Measurements from ENCODE around the gene KRT73.

Gene KRT73

DNA sequence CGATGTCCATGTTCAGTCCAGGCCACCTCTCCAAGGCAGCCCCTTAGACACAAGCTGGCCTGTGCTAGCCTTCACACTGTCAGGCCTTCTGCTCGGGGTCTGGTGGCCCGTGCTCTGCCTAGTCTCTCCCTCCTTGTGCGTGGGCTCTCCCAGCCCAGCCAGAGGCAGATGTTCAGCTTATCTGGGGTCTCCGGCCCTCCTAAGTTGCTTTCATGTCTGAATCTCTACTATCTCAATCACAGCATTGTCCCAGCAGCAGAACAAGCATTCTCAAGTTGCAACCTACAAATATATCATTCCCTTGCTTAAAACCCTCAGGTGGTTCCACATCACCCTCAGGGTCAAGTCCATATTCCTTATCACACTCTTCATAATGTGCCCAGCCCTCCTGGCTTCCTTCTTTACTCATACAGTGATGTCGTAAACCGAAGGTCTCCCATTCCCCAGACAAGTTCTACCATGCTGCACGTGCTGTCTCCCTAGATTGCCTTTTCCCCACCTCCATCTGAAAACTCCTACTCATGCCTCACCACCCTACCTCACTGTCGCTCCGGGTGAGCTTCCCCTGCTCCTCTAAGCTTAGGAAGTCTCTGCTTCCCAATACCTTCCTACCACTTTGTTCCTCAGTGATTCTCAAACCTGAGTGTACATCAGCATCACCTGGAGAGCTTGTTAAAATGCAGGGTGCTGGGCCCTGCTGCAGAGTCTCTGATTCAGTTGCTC lies 1.5 kb downstream of the KRT73 start:
- DNase-seq: no peak

DNA sequence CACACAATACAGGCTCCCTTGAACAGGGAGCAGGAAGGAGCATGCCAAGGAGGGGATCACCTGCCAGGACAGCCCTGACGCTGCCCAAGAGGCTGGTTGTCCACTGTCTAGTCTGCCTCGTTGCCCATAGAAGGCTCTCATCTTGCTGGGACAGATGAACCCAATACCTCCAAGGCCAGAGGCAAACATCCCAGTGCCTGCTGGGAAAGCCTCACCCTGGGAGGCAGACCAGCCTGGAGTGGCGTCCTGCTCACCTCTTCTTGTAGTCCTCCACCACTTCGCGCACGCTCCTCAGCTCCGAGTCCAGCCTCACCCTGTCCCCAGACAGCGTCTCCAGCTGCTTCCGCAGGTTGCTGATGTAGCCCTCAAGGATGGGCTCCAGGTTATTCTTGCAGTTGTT lies 2.4 kb downstream of the KRT73 start:
- no peak for DNase-seq

DNA sequence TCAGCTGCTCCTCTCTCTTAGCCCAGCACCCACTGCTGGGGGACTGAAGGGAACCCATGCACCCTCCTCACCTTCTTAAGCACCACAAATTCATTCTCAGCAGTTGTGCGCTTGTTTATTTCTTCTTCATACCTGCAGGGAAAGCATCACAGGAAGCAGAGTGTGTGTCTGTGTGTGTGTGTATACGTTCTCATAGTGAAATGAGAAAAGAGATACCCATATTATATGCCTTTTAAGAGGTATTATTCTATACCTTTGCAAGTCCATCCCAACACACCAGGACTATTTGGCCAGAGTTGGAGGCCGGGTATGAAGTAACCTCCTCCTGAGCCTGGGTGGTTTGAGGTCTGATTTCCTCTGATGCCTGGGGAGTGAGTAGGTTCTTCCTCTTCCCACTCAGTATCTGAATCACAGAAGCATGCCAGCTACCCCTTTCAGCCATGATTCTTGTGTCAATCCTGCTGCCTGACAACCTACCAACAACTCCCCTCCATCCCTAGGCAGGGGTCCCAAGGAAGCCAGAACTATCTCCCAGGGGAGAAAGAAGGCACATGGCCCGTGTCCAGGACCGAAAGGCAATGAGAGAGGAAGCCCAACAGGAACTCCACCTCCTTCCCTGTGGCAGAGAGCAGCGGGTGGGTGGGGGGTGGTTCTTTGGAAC lies 3.0 kb downstream of the KRT73 start:
- DNase-seq: no peak

DNA sequence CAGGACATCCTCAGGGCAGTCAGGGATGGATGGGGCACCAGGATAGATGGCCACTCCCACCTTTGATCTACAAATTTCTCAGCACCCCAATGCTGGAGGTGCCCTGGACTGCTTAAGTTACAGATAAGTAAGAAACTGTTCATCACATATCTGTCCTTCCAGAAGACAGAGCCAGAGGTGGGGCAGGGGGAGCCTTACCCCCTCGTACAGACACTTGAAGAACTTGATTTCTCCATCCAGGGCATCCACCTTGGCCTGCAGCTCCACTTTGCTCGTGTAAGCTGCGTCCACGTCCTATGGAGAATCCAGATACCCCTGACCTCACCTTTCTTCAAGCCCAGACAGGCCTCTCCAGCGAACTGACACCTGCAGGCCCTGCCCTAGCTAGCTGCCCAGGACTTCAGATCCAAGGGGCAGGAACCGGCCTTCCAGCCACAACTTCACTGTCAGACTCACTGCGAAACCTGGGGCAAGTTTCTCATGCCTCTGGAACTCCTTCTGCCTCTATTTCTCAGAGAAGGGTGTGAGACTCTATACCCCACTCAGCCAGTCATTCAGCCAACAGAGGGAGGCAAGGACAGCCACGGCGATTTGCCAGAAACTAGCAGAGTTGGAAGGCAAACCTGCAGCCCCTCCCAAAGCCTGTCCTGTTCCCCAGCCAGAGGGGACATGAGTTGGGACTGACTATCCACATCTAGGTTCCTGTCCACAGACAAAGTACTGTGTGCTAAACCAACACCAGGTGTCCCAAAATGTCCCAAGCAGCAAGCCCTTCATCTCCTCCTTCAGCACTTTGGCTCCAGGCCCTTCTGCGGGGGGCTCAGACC lies 3.8 kb downstream of the KRT73 start:
- no peak for DNase-seq

DNA sequence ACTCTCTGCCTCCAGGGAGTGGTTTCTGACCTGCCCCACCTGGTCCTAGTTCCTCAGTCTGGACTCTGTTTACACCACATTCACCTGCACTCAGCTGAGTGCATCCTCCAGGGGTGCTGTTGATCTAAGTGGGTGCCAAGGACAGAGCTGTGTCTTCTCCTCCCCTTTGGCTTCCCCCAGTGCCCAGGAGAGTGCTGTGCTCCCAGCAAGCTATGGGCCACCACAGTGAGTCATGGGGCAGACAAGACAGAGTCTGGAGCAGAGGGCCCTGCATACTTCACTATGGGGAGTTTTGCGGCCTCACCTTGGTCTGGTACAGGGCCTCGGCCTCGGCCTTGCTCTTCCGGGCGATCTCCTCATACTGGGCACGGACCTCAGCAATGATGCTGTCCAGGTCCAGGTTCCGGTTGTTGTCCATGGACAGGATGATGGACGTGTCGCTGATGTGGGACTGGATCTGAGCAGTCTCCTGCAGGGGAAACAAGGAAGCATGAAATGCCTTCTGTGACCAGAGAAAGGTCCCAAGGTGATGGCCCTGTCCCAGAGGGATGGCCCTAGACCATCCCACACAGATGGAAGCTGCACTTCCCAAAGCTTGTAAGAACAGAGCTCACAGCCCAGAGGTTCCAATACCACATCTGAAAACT lies 4.9 kb downstream of the KRT73 start:
- DNase-seq: no peak

DNA sequence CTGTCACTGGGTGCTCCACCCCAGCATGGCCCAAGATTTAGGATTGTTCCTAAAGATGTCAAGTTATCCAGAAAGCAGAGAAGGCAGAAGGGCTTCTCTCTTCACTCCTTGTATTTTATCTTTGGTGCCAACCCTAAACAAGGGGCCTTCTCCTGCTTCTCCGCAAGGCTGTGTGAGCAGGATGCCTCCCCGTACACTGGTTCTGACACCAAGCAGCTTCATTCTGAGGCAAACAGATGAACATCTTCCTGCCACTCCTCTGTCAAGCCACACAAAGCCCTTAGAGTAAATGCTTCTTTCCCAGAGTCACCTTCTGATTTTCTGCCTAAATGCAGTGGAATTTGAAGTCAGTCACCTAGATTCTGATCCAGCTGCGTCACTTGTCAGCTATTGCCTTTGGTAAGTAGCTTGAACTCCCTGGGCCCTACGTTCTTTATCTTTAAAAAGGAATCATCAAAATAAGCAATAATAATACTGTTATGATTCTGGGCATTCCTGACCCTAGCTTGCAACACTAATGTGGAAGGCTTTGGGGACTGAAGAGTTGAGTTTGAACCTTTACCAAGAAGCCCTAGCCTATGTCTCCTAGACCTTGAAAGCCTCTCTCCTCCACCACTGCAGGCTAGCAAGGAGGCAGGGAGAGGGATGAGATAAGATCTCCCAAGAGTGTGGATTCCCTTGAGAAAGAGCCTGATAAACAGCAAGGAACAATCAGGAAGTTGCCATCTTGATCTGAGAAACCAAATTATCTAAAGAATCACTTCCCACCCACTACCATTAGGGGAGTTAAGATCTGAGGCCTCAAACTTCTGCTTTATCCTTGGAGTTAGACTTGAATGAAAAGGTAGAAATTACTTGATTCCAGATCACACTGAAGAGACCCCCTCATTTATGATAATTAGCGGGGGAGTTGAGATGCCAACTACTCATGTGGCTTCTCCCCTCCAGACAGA lies 5.7 kb downstream of the KRT73 start:
- DNase-seq: no peak

DNA sequence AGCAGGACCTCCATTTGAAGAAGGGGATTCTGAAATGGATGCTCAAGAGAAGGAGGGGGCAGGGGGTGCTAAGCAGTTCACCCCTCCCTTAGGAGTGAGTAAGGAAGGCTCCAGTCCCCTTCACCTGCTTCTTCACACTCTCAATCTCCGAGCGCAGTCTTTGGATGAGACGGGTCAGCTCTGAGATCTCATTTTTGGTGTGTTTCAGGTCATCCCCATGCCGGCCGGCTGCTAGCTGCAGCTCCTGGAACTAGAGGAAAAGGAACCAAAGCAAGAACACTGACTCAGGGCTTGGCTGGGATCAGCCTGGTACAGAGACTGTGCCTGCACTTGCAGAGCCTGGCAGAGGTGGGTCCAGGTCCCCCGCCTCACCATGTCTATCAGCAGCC lies 7.3 kb downstream of the KRT73 start:
- no peak for DNase-seq

DNA sequence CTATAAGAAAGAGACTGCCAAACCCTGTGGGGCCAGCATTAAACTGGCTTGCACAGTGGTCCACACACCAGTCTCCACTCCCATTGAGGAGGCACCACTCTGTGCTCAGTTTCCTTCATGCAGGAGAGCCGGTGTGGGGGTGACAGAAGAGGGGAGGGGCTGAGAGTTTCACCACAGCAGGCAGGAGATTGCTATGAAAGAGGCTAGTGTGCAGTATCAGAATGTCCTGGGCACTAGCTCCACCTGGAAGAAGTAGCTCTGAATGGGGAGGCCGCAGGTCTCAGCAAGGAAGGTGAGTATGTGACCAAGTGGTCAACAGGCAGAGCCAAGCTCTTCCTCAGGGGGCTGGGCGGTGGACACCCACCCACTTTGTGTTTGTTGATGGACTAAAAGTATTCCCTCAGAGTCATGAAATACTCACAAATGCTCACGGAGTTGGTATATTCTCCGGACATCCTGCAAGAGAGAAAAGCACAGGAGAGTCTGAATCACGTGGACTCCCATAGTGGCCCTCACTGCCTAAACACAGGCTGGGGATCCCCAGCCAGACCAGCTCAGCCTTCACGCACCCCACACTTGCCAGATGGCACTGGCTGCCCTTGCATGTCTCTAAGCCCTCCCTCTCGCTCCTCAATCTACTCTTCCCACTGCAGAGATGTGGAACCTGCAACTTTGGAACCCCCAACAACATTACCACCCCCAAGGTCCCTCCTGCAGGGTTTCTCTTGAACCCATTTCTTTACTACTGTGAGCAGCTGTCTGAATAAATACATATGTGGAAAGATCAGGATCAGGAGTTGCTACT lies 9.3 kb downstream of the KRT73 start:
- no peak for DNase-seq

DNA sequence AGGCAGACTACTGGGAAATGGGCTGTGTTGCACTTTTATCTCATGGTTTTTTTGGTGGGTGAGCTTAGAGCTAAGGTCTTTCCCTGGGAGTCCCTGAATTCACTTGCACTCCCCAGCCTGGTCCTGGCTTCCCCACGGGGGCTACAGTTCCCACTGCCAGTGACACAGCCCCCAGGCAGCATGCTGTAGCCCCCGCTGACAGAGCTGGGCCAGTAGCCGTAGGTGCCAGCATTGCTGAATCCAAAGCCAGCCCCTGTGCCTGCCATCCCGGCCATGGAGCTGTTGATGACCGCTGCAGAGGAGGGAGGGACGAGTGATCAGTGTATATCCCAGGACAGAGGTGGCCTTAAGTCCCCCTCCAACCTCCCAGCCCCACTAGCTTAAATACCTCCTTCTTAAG lies 10.2 kb downstream of the KRT73 start:
- no peak for DNase-seq

DNA sequence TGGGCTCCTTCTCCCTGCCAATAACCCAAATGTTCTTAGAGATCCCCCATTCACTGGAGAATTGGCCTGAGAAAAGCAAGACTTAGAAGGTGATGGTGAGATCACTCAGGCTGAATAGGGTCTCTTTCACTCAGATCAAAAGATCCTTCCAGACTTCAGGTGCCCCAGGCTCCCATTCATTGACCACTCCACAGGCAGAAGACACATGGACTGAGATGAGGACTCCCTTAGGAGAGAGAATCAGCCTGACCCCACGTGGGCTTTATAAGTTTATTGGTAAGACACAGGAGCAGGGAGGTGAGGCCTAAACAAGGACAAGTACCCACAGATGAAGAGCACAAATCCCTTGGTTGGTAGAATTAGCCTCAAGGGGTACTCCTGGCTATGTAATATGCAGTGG lies 11.0 kb downstream of the KRT73 start:
- DNase-seq: no peak

DNA sequence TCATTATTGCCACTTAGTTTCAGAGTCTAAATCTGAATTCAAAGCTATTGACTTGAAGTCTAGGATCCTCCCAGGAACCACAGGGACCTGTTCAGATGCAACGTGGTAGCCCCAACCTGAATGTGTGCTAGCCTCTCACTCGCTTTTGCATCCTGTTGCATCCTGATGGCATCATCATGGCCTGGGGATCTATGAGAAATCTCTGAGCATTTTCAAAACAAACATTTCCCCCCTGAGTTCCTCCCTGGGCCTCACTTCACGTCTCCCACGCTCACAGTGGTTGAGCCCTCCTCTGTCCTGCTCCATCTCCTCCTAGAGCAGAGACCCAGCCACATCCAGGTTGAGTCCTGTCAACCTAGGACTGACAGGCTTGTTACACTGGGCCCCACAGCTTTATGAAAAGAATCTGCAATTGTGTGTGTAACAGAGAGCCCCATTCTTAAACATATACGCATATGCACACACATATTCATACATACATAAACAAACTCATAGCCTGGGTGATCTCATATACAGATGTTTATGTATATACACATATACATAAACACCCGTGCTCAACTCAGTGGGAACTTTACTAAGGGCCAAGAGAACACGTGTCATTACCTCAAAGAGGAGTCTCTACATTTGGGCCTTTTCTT lies 11.7 kb downstream of the KRT73 start:
- no peak for DNase-seq

DNA sequence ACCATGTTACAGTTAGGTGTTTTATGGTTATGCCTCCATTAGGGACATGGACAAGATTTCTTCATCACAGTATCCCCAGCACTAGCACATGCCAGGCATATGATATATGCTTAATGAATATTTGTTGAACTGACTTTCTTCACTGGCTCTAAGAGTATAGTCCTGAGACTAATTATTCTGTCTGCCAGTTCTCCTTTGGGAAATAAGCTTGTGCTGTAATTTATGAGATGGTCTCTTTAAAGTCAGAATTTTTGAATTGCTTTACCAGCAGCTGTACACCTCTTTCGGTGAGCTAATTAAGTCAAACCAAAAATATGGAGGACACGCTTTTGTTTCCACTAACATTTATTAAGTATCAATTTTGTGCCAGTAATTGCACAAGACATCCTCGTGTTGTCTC lies 12.3 kb downstream of the KRT73 start:
- no peak for DNase-seq

DNA sequence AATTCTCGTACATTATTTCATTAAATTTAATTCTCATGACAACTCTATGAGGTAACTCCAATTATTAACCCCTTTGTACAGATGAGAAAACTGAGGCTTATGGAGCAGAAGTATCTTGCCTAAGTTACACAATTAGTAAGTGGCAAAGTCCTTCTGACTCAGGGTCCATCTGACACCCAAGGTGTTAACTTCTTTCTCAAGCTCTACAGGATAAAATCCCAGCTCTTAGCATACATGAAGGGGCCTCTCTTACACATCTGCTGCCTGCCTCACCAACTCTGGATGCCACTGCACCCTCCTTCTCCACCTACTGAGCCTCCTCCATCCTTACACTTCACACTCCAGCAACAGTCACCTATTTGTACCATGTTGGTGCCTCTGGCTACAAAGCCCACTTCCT lies 12.8 kb downstream of the KRT73 start:
- no peak for DNase-seq

DNA sequence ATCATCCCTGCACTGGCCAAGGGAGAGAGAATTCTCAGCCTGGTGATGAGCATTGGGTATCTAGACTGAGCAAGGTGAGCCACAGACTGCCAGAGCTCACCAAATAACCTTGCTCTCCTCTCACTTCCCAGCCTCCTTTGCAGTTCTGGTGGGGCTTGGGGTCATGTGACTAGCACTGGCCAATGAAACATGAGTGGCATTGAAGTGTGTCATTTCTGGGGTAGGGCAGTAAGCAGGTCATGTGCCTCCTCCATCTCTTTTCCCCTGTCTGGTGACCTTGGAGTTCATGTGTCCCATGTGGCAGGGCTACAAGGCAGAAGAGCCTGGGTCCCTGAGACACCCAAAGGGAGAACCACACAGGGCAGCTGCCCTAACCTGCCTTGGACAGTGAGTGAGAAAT lies 13.5 kb downstream of the KRT73 start:
- DNase-seq: no peak

DNA sequence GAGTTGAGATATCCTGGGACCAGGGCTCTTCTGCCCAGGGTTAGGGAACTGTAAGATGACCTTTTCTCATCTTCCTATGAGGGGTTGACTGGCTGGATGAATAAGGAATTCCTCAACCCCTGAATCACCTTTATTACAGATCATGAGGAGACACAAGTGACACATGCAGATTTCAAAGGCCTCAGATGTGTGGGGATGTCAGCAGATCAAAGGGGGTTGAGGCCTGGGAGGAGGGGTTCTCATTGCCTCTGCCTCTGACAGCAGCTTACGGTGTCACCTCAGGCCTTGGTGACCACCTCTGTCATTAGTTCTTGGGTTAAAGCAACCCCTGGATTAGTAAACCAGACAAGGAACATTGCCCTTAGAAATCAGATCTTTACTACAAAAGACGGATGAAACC lies 15.0 kb downstream of the KRT73 start:
- no peak for DNase-seq

DNA sequence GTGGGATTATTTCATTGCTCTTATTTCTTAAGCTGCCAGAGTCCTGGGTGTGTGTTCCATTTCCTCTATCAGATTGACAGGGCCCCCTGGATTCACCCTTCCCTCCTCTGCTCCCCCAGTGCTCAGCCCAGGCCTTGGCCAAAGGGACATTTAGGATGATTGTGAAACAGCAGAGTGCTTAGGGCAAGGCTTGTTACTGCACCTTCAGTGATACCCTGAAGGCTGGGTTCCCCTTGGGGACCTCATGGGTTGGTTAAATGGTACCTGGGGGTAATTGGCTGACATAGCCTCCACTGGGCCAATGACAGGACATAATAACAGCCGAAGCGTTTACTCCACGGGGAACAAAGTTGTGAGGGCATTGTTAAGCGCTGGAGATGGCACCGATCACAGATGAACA lies 15.8 kb downstream of the KRT73 start:
- DNase-seq: no peak

DNA sequence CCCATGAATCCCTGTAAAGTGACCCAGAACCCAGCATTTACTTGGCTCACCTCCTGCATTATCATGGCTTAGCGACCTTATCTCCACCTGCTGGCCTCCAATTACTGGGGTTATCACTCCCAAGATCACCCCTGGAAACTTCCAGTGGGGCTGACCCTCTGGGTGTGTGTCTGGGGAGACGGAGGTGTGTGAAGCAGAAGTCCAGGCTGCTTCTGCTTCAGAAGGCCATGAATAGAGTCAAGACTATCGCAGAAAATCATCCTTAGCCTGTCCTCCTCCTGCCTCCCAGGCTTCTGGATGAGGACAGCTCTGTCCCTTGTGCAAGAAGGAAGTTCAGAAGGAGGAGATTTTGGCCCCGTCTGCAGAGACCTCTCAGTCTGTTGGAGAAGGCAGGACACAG lies 16.7 kb downstream of the KRT73 start:
- no peak for DNase-seq

DNA sequence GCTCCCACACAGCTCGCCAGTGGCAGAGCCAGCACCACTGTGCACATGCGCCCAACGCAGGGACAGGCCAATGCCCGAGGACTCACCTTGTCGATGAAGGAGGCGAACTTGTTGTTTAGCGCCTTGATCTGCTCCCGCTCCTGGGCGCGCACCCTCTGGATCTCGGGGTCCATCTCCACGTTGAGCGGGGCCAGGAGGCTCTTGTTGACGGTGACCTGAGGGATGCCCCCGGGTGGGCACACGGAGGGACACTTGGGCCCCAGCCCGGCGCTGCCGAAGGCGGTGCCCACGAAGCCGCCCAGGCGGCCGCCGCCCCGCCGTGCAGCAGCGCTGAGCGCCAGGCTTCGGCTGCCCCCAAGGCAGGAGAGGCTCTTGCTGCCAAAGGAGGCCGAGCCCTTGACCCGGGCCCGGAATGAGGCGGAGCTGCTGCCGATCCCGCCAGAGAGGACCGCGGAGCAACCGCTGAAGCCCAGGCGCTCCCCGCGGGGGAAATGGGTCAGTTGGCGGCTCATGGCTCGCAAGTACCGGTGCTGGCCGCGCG lies 17.3 kb downstream of the KRT73 start, which contains the start of gene KRT72:
Gene KRT72 (minus strand): TSS at position 523 of the 541 bp plus-strand sequence. CDS start 11 bp downstream, at position 512.
- no peak for DNase-seq

DNA sequence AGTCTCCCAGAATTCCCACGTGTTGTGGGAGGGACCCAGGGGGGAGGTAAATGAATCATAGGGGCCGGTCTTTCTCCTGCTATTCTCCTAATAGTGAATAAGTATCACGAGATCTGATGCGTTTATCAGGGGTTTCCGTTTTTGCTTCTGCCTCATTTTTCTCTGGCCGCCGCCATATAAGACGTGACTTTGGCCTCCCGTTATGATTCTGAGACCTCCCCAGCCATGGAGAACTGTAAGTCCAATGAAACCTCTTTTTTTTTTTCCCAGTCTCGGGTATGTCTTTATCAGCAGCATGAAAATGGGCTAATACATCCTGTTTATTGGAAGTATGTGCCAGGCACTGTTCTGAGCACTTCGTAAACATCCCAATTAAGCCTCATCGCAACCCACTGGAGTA lies 17.9 kb downstream of the KRT73 start:
- no peak for DNase-seq

DNA sequence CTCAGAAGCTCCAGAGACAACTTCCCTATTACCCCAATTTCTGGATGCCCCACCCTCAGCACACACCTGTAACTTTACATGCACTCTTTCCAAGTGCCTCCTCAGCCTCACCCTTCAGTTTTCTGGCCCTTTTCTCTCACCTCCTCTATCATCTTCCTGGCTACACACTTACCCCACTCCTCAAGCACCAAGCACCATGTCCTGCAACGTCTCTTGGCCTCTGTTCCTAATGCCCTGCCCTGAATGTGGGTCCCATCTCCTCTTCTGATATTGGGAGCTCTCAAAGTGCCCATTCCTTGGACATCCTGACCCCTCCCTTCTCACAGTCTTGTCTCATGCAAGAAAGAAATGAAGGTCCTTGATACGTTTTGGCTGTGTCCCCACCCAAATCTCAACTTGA lies 18.3 kb downstream of the KRT73 start:
- DNase-seq: no peak

DNA sequence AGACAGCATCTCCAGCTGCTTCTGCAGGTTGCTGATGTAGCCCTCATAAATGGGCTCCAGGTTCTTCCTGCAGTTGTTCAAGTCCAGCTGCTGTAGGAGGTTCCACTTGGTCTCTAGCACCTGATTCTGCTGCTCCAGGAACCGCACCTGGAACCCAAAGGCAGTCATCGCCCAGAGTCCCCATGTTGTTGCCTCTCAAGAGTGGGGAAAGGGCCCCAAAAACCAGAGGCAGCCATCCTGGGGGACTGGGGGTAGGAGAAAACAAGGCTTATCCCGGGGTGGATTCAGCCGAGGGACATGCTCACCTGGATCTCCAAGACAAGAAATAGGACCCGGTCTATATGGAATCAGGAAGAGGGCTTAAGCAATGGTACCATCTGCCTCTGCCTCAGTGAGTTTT lies 19.4 kb downstream of the KRT73 start:
- no peak for DNase-seq

Measured in DMS153 (cell line).